Activated T-cell treated with anti-CD3 and anti-CD28 coated beads for 48 hours (primary cell): Measurements from ENCODE around the gene KDM4B.
A peak's percentile ranks its signal among the peaks of the same experiment; 100 is the strongest.
"Not testable (repeated sequence)": the region's sequence is repeated elsewhere in the genome, so short reads cannot be mapped to it uniquely, and the experiment has no call there.

Source experiments
- DNase-seq: peaks from one replicate; pipeline ENCODE4 v3.0.0-alpha.2; 2020; ENCODE audit warnings: low read depth

KDM4B gene

GRCh38 chr19:4968462-4969291 lies at the start of gene KDM4B:
Gene KDM4B, plus strand, starts transcription at chr19:4969113. Its CDS starts 63,778 bp downstream, at chr19:5032891.
- peak; percentile 100 for DNase-seq

- no peak for DNase-seq
Observed at GRCh38 chr19:4922530-4923275, 46.2 kb upstream of the KDM4B start.

GRCh38 chr19:4923276-4923747 lies 45.6 kb upstream of the KDM4B start:
- no peak for DNase-seq

- no peak for DNase-seq
Observed at GRCh38 chr19:4929186-4929585, 39.7 kb upstream of the KDM4B start.

GRCh38 chr19:4930664-4931063 lies 38.2 kb upstream of the KDM4B start:
- DNase-seq = no peak

- DNase-seq = no peak
Observed at GRCh38 chr19:4932711-4933110, 36.2 kb upstream of the KDM4B start.

- no peak for DNase-seq
Observed at GRCh38 chr19:4933528-4933927, 35.4 kb upstream of the KDM4B start.

- DNase-seq = no peak
Observed at GRCh38 chr19:4935444-4935843, 33.5 kb upstream of the KDM4B start.

GRCh38 chr19:4937060-4937459 lies 31.9 kb upstream of the KDM4B start:
- DNase-seq = no peak

GRCh38 chr19:4938461-4938860 lies 30.5 kb upstream of the KDM4B start:
- DNase-seq = not testable (repeated sequence)

GRCh38 chr19:4939466-4939865 lies 29.4 kb upstream of the KDM4B start:
- DNase-seq = no peak

GRCh38 chr19:4941638-4942169 lies 27.2 kb upstream of the KDM4B start:
- not testable (repeated sequence) for DNase-seq

GRCh38 chr19:4950650-4951049 lies 18.3 kb upstream of the KDM4B start:
- DNase-seq = not testable (repeated sequence)

GRCh38 chr19:4951656-4952055 lies 17.3 kb upstream of the KDM4B start:
- DNase-seq = no peak

- no peak for DNase-seq
Observed at GRCh38 chr19:4952945-4953344, 16.0 kb upstream of the KDM4B start.

GRCh38 chr19:4954320-4955149 lies 14.4 kb upstream of the KDM4B start:
- not testable (repeated sequence) for DNase-seq

- no peak for DNase-seq
Observed at GRCh38 chr19:4955274-4955673, 13.6 kb upstream of the KDM4B start.

- no peak for DNase-seq
Observed at GRCh38 chr19:4957981-4958380, 10.9 kb upstream of the KDM4B start.

- no peak for DNase-seq
Observed at GRCh38 chr19:4962085-4962619, 6.8 kb upstream of the KDM4B start.

- DNase-seq = no peak
Observed at GRCh38 chr19:4965061-4965460, 3.9 kb upstream of the KDM4B start.

- DNase-seq = no peak
Observed at GRCh38 chr19:4966591-4966990, 2.3 kb upstream of the KDM4B start.
